ENCODE results near the gene PDE6B.

PDE6B gene

GRCh38 chr4:579543-580175 is 45.7 kb upstream of the PDE6B start:
- H3K27ac ChIP-seq: no peak overlapping the region
- ChIA-PET CTCF (no interaction called here), POLR2A (ENCODE audit: low non-redundant PET) (no interaction called here)
- no peak for DNase-seq (ENCODE audit: low spot score)
- no peak for TF ChIP-seq CTCF (conservative IDR thresholded peaks at IDR 0.05; ENCODE audit: low read depth)

- TF ChIP-seq CTCF (conservative IDR thresholded peaks at IDR 0.05; ENCODE audit: low read depth): no peak
- no peak overlapping the region for H3K27ac ChIP-seq
- ChIA-PET POLR2A (ENCODE audit: low non-redundant PET) (no interaction called here), CTCF (no interaction called here)
- DNase-seq (ENCODE audit: low spot score): no peak
These were observed 44.2 kb upstream of the PDE6B start for GRCh38 chr4:581181-581580.

- TF ChIP-seq CTCF (conservative IDR thresholded peaks at IDR 0.05; ENCODE audit: low read depth): no peak
- CTCF ChIA-PET: interaction anchor here (0.6 to 1.1 kb wide), 2 partner anchors 20 to 21 kb away, joined by 3 read pairs; no protein-coding TSS in a partner anchor
- DNase-seq (ENCODE audit: low spot score): no peak
- H3K27ac ChIP-seq: no peak overlapping the region
- POLR2A ChIA-PET (ENCODE audit: low non-redundant PET): no interaction called here
These were observed 43.5 kb upstream of the PDE6B start for GRCh38 chr4:581753-582361.

GRCh38 chr4:583820-584219 is 41.6 kb upstream of the PDE6B start:
- no peak for DNase-seq (ENCODE audit: low spot score)
- H3K27ac ChIP-seq: no peak overlapping the region
- no peak for TF ChIP-seq CTCF (conservative IDR thresholded peaks at IDR 0.05; ENCODE audit: low read depth)
- CTCF ChIA-PET: interaction anchor here (1.3 kb wide), 1 partner anchor 100 kb away, joined by 3 read pairs; no protein-coding TSS in a partner anchor
- POLR2A ChIA-PET (ENCODE audit: low non-redundant PET): no interaction called here

- POLR2A ChIA-PET (ENCODE audit: low non-redundant PET): no interaction called here
- DNase-seq (ENCODE audit: low spot score): no peak
- no peak for TF ChIP-seq CTCF (conservative IDR thresholded peaks at IDR 0.05; ENCODE audit: low read depth)
- H3K27ac ChIP-seq: no peak overlapping the region
- CTCF ChIA-PET: no interaction called here
These were observed 37.6 kb upstream of the PDE6B start for GRCh38 chr4:587671-588350.

- H3K27ac ChIP-seq: no peak overlapping the region
- no peak for TF ChIP-seq CTCF (conservative IDR thresholded peaks at IDR 0.05; ENCODE audit: low read depth)
- ChIA-PET POLR2A (ENCODE audit: low non-redundant PET) (no interaction called here), CTCF (no interaction called here)
- DNase-seq (ENCODE audit: low spot score): no peak
These were observed 37.0 kb upstream of the PDE6B start for GRCh38 chr4:588351-588849.
